Measurements from ENCODE around the gene RAN.
"Not testable (repeated sequence)": the region's sequence is repeated elsewhere in the genome, so short reads cannot be mapped to it uniquely, and the experiment has no call there.

The RAN gene

DNA sequence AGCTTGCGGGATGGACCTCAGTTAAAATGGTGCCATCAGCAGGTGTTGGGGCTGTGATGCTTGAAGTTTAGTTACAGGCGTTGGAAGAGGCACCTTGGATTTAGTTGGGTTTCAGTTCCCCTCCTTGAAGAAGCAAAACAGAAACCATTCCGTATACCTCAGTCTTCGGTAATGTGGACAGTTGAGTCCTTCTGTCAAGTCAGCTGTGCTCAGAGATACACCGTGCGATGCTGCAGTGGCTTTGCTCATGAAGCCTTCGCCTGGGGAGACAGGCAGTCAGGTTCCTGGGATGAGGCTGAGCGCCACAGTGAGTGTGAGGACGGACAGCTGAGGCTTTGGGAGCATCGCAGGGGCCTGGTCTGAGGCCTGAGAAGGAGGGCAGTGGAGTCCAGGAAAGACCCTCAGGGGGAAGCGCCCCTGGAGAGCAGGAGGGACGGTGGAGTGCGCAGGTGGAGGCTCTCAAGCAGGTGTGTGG lies 7.4 kb downstream of the RAN start:
- DNase-seq, result no peak

- no peak for DNase-seq
Measured at GRCh38 chr12:130879781-130880389, 8.0 kb downstream of the RAN start.

- DNase-seq, result no peak
Measured at GRCh38 chr12:130880411-130880885, 8.6 kb downstream of the RAN start.

- no peak for DNase-seq
Measured at GRCh38 chr12:130881046-130881445, 9.2 kb downstream of the RAN start.

DNA sequence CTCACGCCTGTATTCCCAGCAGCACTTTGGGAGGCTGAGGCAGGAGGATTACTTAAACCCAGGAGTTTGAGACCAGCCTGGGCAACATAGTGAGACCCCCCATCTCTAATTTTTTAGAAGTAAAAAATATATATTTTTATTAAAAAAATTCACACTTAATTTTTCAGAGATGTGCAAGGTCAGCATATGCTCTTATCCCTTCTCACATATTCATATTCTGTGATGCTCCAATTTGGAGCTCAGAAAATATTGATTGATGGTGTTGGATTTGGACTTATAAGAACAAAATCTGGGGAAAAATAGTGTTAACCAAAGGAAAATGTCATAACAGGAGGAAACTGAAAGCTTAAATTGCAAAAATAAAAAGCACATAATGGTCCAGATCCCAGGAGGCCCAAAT lies 9.7 kb downstream of the RAN start:
- no peak for DNase-seq

DNA sequence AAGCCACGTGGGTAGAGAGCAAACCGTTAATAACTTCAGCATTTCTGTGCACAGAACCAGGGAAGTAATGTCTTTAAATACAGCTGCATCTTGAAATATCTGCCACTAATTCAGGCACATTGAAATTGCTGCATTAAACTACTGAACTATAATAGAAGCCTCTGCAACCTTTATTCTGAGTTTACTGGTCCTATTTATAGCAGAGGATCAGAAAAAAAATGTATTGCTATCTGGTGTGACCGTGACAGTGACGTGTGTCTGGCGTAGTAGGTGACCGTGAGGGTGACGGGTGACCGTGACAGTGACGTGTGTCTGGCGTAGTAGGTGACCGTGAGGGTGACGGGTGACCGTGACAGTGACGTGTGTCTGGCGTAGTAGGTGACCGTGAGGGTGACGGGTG lies 15.3 kb downstream of the RAN start:
- DNase-seq, result not testable (repeated sequence)

GRCh38 chr12:130904064-130904463 lies 32.2 kb downstream of the RAN start:
- no peak for DNase-seq

- DNase-seq, result not testable (repeated sequence)
Measured at GRCh38 chr12:130904936-130905455, 33.1 kb downstream of the RAN start.

DNA sequence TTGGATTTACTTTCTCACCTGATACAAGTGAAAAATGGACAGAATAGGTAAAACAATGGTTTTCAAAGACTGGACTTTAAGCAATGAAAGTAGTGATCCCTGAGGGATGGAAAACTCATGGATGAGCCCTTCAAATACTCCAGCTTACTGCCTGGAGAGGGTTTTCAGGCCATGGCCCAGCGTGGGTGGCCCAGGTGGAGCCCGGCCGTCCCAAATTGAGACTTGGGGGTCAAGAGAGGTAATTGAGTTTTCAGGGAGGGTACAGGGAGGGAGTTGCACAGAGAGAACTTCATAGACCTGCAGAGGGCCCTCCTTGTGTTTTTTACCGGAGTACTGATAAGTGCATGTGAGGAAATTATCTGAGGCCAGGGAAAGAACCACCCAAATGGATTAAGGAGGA lies 37.2 kb downstream of the RAN start:
- DNase-seq, result no peak

DNA sequence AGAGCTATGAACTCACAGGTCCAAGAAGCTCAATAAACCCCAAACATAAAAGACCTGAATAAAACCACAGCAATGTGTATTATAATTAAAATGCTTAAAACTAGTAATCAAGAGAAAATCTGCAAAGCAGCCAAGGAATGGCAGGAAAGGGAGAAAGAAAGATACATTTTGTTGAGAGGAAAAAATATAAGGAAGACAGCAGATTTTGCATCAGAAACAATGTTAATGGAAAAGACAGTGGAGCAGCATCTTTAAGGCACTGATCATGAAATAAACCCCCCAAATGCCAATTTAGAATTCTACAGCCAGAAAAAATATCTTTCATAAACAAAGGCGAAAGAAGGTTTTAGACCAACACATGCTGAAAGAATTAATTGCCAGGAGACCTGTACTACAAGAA lies 39.3 kb downstream of the RAN start:
- DNase-seq, result no peak

GRCh38 chr12:130911933-130912332 lies 40.1 kb downstream of the RAN start:
- DNase-seq, result no peak

GRCh38 chr12:130916241-130916911 lies 44.5 kb downstream of the RAN start:
- no peak for DNase-seq

DNA sequence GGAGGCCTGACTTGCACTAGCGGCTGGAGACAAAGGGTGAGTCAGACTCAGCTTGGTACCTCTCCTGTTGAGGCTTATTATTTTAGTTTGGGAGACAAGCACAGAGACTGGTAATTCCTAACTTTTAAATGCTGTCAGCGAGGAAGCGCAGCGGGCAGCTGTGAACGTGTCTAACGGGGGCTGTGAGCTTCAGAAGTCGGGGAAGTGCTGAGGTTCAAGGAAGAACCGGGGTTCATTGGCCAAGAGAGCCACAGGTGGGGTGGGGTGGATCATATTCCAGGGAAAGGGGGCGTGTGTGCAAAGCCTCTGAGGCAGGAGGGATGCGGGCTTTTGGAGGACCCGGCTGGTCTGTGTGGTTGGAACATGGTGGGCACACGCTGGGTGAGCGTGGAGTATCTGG lies 45.7 kb downstream of the RAN start:
- no peak for DNase-seq

DNA sequence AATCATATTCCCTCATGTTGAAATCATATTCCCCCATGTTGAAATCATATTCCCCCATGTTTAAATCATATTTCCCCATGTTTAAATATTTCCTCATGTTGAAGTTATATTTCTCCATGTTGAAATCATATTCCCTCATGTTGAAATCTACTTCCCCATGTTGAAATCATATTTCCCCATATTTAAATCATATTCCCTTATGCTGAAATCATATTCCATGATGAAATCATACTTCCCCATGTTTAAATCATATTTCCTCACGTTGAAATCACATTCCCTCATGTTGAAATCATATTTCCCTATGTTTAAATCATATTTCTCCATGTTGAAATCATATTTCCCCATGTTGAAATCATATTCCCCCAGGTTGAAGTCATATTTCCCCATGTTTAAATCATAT lies 47.2 kb downstream of the RAN start:
- no peak for DNase-seq

- DNase-seq, result no peak
Measured at GRCh38 chr12:130920119-130920703, 48.3 kb downstream of the RAN start.

DNA sequence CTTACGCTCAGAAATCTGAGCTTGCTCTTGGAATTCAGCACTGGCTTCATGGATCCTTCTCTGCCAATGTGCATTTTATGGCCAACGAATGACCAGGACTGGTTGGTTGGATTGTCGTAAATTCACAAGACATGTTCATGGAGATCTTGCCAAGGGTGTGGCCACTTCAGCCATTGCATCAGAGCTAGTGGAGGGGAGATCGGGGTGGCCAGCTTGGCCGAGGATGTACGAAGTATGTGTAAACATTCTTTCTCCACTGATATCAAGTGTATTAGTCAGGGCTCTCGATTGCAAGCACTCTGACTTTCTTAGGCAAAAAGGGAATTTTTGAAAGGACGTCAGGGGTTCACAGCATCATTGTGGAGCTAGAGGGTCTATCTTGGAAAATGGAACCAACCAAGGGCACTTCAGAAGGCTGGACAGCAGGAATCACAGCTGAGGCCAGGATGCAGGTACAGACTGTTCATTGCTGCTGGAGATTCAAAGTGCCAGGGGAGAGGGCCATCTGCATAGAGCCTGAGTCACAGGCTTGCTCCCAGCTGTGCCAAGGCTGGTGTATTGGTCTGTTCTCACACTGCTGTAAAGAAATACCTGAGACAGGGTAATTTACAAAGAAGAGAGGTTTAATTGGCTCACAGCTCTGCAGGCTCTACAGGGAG lies 49.0 kb downstream of the RAN start:
- no peak for DNase-seq

GRCh38 chr12:130922511-130922953 lies 50.7 kb downstream of the RAN start:
- DNase-seq, result no peak

GRCh38 chr12:130924966-130925665 lies 53.2 kb downstream of the RAN start:
- DNase-seq, result no peak

GRCh38 chr12:130925666-130926015 lies 53.8 kb downstream of the RAN start:
- DNase-seq, result no peak

All from activated CD4-positive, CD25-positive, alpha-beta regulatory T cell treated with anti-CD3 and anti-CD28 coated beads, Interleukin-2, amount 50 U/mL, for 72 hours (primary cell).